GM19035 (cell line): ENCODE results near the gene YWHAQ.
A peak's percentile ranks its signal among the peaks of the same experiment; 100 is the strongest.
"Not testable (repeated sequence)": the region's sequence is repeated elsewhere in the genome, so short reads cannot be mapped to it uniquely, and the experiment has no call there.

ENCODE experiments used
- ATAC-seq: cut with Tn5 transposase; IDR thresholded peaks from one replicate; pipeline ENCODE4 v1.9.1; 2021; ENCODE audit not compliant: unreplicated experiment

The YWHAQ gene

GRCh38 chr2:9595256-9595655 is 35.5 kb downstream of the YWHAQ start:
- ATAC-seq = not testable (repeated sequence)

GRCh38 chr2:9594366-9595054 is 36.3 kb downstream of the YWHAQ start:
- ATAC-seq = no peak

GRCh38 chr2:9593925-9594324 is 36.9 kb downstream of the YWHAQ start:
- no peak for ATAC-seq

- no peak for ATAC-seq
Measured at GRCh38 chr2:9592699-9593098, 38.1 kb downstream of the YWHAQ start.

GRCh38 chr2:9590641-9591040 is 40.2 kb downstream of the YWHAQ start:
- no peak for ATAC-seq

- ATAC-seq = no peak
Measured at GRCh38 chr2:9586465-9586864, 44.3 kb downstream of the YWHAQ start.

- no peak for ATAC-seq
Measured at GRCh38 chr2:9585486-9585885, 45.3 kb downstream of the YWHAQ start.

GRCh38 chr2:9584902-9585301 is 45.9 kb downstream of the YWHAQ start:
- ATAC-seq = not testable (repeated sequence)

- ATAC-seq = no peak
Measured at GRCh38 chr2:9582624-9583023, 48.2 kb downstream of the YWHAQ start.

GRCh38 chr2:9578467-9579235 is 52.1 kb downstream of the YWHAQ start:
- no peak for ATAC-seq

GRCh38 chr2:9574331-9574730 is 56.5 kb downstream of the YWHAQ start:
- ATAC-seq = no peak

- no peak for ATAC-seq
Measured at GRCh38 chr2:9573840-9574239, 57.0 kb downstream of the YWHAQ start.

GRCh38 chr2:9573013-9573720 is 57.6 kb downstream of the YWHAQ start:
- no peak for ATAC-seq

GRCh38 chr2:9570182-9571060 is 60.4 kb downstream of the YWHAQ start:
- no peak for ATAC-seq

GRCh38 chr2:9565436-9566153 is 65.2 kb downstream of the YWHAQ start:
- no peak for ATAC-seq

GRCh38 chr2:9560628-9561027 is 70.2 kb downstream of the YWHAQ start:
- no peak for ATAC-seq

GRCh38 chr2:9558948-9559381 is 71.8 kb downstream of the YWHAQ start:
- no peak for ATAC-seq

GRCh38 chr2:9556121-9556743 is 74.6 kb downstream of the YWHAQ start:
- peak; percentile 15 for ATAC-seq

- ATAC-seq = peak; percentile 89
Measured at GRCh38 chr2:9555297-9556120, 75.3 kb downstream of the YWHAQ start, which contains the start of gene ADAM17. Gene ADAM17, minus strand, starts transcription at chr2:9555830. Its CDS starts 225 bp downstream, at chr2:9555605.
